ENCODE results near the gene MDM4.
A peak's percentile ranks its signal among the peaks of the same experiment; 100 is the strongest.
"Not testable (repeated sequence)": the region's sequence is repeated elsewhere in the genome, so short reads cannot be mapped to it uniquely, and the experiment has no call there.

MDM4 gene

GRCh38 chr1:204516180-204516879 is at the start of gene MDM4:
Gene MDM4, plus strand, starts transcription at chr1:204516406. Its CDS starts 9,113 bp downstream, at chr1:204525519.
- DNase-seq = peak; percentile 92

- no peak for DNase-seq
Measured at GRCh38 chr1:204466416-204467405, 49.5 kb upstream of the MDM4 start.

GRCh38 chr1:204468206-204468605 is 48.0 kb upstream of the MDM4 start:
- DNase-seq = no peak

GRCh38 chr1:204468766-204469302 is 47.4 kb upstream of the MDM4 start:
- no peak for DNase-seq

GRCh38 chr1:204469304-204469703 is 46.9 kb upstream of the MDM4 start:
- no peak for DNase-seq

DNA sequence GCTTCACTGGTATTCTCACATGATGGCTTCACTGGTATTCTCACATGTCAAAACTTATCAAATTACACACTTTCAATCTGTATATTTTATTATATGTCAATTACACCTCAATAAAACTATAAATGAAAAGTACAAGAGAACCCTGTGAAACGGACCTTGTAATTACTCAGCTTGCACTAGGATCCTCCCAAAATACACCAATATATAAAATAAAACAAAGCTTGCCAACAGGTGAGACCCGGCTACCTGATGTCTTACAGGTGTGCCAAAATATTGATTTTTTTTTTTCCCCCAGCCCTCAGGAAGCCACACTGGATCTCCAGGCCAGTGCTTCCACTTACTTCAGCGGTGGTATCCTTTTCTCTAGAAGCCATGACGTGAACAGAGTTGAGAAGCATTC is 44.5 kb upstream of the MDM4 start:
- DNase-seq = no peak

DNA sequence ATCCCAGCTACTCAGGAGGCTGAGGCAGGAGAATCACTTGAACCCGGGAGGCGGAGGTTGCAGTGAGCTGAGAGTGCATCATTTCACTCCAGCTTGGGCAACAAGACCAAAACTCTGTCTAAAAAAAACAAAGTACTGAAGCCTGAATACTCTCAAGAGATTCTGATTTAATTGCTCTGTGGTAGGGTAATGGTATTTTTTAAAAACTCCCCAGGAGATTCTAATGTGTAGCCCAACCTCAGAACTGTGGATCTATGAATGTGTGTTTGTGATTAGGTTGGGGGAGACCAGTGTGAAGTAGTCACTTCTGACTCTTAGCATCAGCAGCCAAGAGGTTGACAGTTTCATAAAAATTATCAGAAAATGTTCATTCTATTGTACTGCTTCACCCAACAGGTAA is 43.5 kb upstream of the MDM4 start:
- no peak for DNase-seq

GRCh38 chr1:204473400-204473965 is 42.7 kb upstream of the MDM4 start:
- no peak for DNase-seq

DNA sequence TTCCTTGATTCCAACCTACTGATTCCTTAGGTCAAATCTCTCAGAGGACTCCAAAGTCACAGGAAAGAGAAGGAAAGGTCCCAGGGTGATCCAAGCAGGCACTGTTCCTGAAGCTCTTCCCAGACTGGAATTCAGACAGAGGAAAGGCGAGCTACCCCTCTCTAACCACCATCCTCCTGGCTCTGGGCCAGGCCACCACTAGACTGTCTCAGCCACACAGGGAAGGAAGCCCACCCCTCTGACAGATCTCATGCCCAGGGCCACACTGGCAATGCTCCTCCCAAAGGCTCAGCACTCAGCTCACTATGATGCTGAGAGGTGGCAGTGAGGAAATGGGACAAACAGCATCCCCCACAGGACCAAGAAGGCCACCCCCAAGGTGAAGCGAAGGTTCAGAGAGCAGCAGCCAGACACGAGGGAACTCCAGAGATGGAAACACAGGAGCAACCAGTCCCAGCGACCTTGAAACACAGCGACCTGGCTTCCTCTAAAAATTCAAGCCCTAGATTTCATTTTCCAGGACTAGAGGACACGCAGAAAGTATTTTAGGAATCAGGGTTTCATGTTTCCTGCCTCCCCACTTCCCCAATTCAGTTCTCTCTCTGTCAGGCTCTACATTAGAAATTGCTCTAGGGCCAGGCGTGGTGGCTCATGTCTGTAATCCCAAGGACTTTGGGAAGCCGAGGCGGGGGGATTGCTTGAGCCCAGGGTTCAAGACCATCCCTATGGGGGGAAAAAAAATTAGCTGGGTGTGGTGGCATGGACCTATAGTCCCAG is 40.4 kb upstream of the MDM4 start:
- no peak for DNase-seq

GRCh38 chr1:204476563-204476962 is 39.6 kb upstream of the MDM4 start:
- DNase-seq = no peak

GRCh38 chr1:204477036-204477740 is 39.0 kb upstream of the MDM4 start:
- no peak for DNase-seq

DNA sequence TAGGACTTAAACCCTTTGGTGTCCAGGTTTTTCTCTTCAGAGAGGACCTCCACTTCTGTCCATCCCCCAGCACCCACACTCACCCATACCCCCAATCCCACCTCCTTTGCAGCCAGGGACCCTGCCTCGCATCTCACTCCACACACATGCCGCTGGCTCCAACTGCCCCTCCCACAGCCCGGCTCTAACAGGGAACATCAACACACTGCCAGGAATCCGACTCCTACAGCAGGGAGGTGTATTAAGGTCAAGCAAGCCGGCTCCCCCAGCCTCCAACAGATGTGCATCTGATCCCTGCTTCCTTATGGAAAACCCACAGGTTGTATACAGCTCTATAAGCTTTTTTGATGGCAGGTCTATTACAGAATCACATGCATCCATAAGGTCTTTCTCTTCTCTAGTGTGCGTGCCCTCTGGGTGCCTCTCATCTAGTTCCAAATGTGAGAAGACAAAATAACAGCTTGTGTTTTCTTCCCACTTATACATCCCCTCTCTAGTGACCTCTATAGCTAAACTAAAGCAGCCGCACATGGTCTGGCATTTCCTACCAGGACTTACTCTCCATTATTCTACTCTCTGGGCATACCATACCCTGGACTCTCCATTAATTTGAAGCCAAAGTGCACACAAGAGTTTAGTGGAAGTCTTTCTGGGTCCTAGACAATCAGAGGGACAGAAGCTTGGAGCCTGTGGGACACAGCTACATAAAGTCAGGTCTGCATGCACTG is 37.9 kb upstream of the MDM4 start:
- DNase-seq = no peak

GRCh38 chr1:204478921-204479320 is 37.3 kb upstream of the MDM4 start:
- DNase-seq = no peak

DNA sequence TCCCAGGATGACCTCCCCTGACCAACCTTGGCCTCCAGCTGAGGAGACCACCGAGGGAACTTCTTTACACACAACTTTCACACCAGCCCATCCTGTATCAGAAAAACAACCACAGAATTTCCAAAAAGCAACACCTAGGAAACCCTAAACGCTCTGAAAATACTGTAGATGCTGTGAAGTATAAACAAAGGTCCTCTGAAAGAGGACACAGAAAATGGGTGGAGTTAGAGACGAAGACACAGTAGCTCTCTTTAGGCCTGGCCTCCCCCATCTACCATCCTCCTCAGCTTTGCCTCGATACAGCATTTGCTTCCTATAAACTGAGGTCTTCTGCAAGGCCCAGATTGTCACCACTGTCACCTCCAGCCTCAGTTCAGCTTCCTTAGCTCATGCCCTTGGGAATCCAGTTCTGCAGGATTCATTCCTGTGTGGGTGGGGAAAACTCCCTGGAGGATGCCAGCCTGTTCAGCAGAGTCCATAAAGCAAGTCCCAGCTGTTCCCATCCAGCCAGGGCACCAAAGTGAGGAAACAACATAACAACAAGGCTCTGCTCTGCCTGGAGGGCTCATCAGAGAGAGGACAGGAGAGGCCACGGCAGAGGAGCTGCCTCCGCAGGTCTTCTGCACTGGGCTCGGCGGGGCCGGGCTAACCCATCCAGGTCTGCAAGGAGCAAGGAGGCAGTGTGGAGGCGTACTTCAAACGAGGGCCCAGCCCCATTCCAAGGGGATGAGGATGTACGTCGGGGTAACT is 36.6 kb upstream of the MDM4 start:
- DNase-seq = no peak

DNA sequence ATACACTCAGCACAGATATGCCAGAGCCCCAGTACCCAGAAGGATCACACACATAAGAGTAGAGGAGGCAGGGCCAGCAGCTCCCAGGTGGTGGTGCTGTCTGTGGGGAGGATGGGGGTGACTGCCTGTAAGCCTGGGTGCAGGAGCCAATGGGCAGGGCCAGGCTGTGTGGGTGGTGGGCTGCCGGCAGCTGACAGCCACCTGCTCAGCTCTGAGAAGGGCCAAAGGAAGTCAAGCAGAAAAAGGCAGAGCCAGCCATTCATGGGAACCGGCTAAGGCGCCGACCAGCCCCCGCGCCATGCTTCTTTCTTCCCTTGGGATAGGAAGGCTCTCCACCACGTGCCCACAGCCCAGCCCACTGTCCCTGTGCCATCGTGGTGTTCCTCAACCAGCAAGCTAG is 35.7 kb upstream of the MDM4 start:
- DNase-seq = no peak

DNA sequence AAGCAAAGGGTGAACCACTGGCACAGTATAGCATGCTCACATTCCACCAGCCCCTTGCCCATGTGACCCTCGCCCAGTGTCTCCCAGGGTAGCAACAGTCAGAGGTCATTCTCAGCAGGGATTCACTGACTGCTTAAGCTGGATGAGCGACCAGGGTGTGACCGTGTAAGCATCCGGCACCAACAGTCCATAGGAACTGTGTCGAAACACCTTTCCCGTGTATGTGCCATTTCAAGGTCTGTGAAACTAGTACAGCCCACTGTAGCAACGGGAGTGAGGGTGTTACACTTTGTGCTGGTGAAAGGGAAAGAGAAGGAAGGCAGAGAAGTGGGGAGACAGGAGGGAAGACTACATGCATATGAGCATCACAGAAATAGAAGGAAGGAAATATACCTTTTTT is 32.4 kb upstream of the MDM4 start:
- DNase-seq = no peak

GRCh38 chr1:204486513-204487255 is 29.5 kb upstream of the MDM4 start:
- not testable (repeated sequence) for DNase-seq

DNA sequence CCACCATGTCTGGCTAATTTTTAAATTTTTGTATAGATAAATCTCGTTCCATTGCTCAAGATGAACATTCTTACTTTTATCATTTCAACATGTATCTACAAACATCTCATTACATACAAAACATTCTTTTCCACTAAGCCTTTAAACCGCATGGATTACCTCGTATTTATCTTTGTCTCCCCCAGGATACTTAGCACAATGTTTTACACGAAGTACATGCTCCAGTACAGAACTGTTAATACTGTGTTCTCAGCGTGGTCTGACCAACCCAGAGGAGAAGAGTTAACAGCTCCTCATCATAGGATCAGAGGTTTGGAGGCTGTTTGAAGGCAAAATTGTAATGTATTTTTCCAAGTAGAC is 29.0 kb upstream of the MDM4 start:
- DNase-seq = no peak

DNA sequence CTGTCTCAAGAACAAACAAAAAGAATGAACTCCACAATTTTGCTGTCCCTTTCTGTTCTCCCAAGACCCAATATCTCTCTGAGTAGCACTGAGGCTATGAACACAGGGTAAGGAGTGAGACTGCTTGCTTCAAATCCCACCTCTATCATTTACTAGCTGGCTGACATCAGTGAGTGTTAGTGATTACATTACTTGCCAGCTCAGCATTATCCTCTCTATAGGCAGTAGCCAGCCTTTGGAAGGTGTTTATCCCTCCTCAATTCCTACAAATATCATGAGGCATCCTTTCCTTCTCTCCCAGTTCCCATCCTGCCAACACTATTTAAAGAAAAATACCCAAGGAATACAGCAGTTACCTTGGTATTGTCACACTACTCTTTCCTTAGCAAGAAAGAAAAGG is 24.6 kb upstream of the MDM4 start:
- no peak for DNase-seq
